Metanephros (tissue), 1 donor: ENCODE data around the gene GMNN. TPM values are rescaled to one million over a fixed set of nuclear protein-coding genes. Genes with fewer than 3 reads are reported as not detected.

Experiments used
- total RNA-seq: library from RNA; depleted of rRNA; stranded (reverse); fragments of >200 nt; gene quantifications from one replicate; pipeline ENCODE4 v1.2.3, GENCODE V29; 2014

GMNN gene
- 31.7 TPM for total RNA-seq

GRCh38 chr6:24774696-24775519, at the start of gene GMNN:
Gene GMNN (plus strand): TSS chr6:24774937. CDS start chr6:24777247, 2,310 bp downstream.

DNA sequence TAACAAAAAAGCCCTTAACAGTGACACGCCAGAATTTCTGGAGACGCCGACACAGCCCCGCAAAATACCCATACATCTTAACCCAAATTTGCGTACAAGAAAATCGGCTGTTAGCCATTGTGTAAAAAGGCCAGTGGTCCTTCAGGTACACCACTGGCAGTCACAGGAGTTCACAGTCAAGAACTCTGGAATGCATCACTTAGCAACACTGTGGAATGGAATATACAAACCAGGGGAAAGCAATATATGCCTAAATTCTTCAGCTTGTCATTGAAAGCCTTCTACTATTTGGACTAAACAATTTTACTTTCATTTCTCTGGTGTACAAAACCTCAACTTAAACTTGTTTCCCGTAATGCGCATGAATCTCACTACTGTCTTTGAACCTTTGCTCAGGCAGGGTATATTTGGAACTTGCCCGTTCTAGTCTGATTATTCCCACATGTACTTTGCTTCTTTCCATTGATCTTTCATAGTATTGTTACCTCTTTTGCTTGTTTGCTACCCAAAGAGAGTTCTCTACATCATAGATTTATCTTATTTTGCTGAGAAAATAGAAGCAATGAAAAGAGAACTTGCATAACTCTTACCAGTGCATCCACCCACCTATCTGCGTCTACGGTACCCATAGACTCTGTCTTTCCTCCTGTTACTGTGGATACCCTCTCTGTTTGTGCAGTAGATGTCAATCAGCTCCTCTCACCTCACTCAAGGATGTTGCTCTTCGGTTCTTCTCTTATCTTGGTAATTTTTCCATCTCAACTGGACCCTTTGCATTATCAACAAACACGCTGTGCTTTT, 24.2 kb downstream of the GMNN start, which contains the start of gene ARMH2:
TSS of gene ARMH2 (minus strand) at position 178 of the 801 bp plus-strand sequence. CDS start at position 118, 60 bp downstream.

Other genes with a start within 250 kb of the GMNN start
- gene KIAA0319, start 128.7 kb upstream of the GMNN start, total RNA-seq: 0.29 TPM
- 38.9 TPM for gene TDP2, start 108.0 kb upstream of the GMNN start, total RNA-seq
- 7.5 TPM for gene ACOT13, start 107.9 kb upstream of the GMNN start, total RNA-seq
- 78.2 TPM for gene C6orf62, start 55.8 kb upstream of the GMNN start, total RNA-seq
- not detected for gene ARMH2, start 24.0 kb downstream of the GMNN start, total RNA-seq
- 18.2 TPM for gene RIPOR2, start 161.0 kb downstream of the GMNN start, total RNA-seq